Adipocyte (in vitro differentiated cells): Measurements from ENCODE around the gene SLIT3.

Source experiments
- DNase-seq: peaks from one replicate; pipeline ENCODE4 v3.0.0-alpha.2; 2015; ENCODE audit warnings: low read depth
- H3K27me3 ChIP-seq: replicated peaks from 2 replicates; pipeline ENCODE4 v1.7.0; 2013; ENCODE audit warnings: mild to moderate bottlenecking, low read length, moderate library complexity; ENCODE audit not compliant: control insufficient read depth, insufficient read depth
- H3K36me3 ChIP-seq: 2 replicates; pipeline ENCODE4 v1.7.0; 2013; ENCODE audit warnings: low read length, mild to moderate bottlenecking, moderate library complexity; ENCODE audit not compliant: control insufficient read depth, insufficient read depth, severe bottlenecking
- H3K4me1 ChIP-seq: 2 replicates; pipeline ENCODE4 v1.7.0; 2013; ENCODE audit warnings: mild to moderate bottlenecking, low read length, moderate library complexity; ENCODE audit not compliant: control insufficient read depth, insufficient read depth
- H3K4me3 ChIP-seq: 2 replicates; pipeline ENCODE4 v1.7.0; 2013; ENCODE audit warnings: mild to moderate bottlenecking, low read length, moderate library complexity
- H3K9ac ChIP-seq: 2 replicates; pipeline ENCODE4 v1.7.0; 2013; ENCODE audit warnings: mild to moderate bottlenecking, low read length, moderate library complexity
- H3K9me3 ChIP-seq: 2 replicates; pipeline ENCODE4 v1.7.0; 2013; ENCODE audit warnings: mild to moderate bottlenecking, low read length, moderate library complexity; ENCODE audit not compliant: control insufficient read depth

SLIT3 gene

GRCh38 chr5:168987543-168988300, 313.2 kb downstream of the SLIT3 start:
- Histone ChIP-seq H3K4me3 (no peak overlapping the region), H3K9ac (no peak overlapping the region), H3K36me3 (peaks cover 4% of the 10 kb centered on the region), H3K27me3 (no peaks in the 10 kb centered on the region), H3K9me3 (no peaks in the 10 kb centered on the region), H3K4me1 (peaks cover 12% of the 10 kb centered on the region)
- peak; percentile 93 for DNase-seq

GRCh38 chr5:168985454-168985853, 315.5 kb downstream of the SLIT3 start:
- Histone ChIP-seq H3K27me3 (no peaks in the 10 kb centered on the region), H3K9me3 (no peaks in the 10 kb centered on the region), H3K4me3 (no peak overlapping the region), H3K9ac (no peak overlapping the region), H3K36me3 (no peaks in the 10 kb centered on the region), H3K4me1 (peaks cover 14% of the 10 kb centered on the region)
- no peak for DNase-seq

- Histone ChIP-seq H3K36me3 (no peaks in the 10 kb centered on the region), H3K9me3 (no peaks in the 10 kb centered on the region), H3K9ac (no peak overlapping the region), H3K4me3 (no peak overlapping the region), H3K27me3 (no peaks in the 10 kb centered on the region), H3K4me1 (peaks cover 26% of the 10 kb centered on the region)
- DNase-seq, result no peak
Measured at GRCh38 chr5:168984135-168984675, 316.7 kb downstream of the SLIT3 start.

- Histone ChIP-seq H3K4me1 (peaks cover 46% of the 10 kb centered on the region), H3K27me3 (no peaks in the 10 kb centered on the region), H3K4me3 (no peak overlapping the region), H3K36me3 (no peaks in the 10 kb centered on the region), H3K9ac (peak overlapping the region; percentile 27), H3K9me3 (no peaks in the 10 kb centered on the region)
- DNase-seq, result peak; percentile 42
Measured at GRCh38 chr5:168979135-168979534, 321.8 kb downstream of the SLIT3 start.

- H3K9ac ChIP-seq, result no peak overlapping the region
- DNase-seq, result peak; percentile 20
- H3K4me3 ChIP-seq, result no peak overlapping the region
- no peaks in the 10 kb centered on the region for H3K36me3 ChIP-seq
- no peaks in the 10 kb centered on the region for H3K27me3 ChIP-seq
- no peaks in the 10 kb centered on the region for H3K9me3 ChIP-seq
- H3K4me1 ChIP-seq, result peaks cover 53% of the 10 kb centered on the region
Measured at GRCh38 chr5:168978500-168978899, 322.4 kb downstream of the SLIT3 start.

GRCh38 chr5:168978015-168978414, 322.9 kb downstream of the SLIT3 start:
- Histone ChIP-seq H3K36me3 (no peaks in the 10 kb centered on the region), H3K4me3 (no peak overlapping the region), H3K27me3 (no peaks in the 10 kb centered on the region), H3K4me1 (peaks cover 53% of the 10 kb centered on the region), H3K9ac (no peak overlapping the region), H3K9me3 (no peaks in the 10 kb centered on the region)
- peak; percentile 82 for DNase-seq

- Histone ChIP-seq H3K9ac (no peak overlapping the region), H3K27me3 (no peaks in the 10 kb centered on the region), H3K9me3 (no peaks in the 10 kb centered on the region), H3K36me3 (peaks cover 6% of the 10 kb centered on the region), H3K4me3 (no peak overlapping the region), H3K4me1 (peaks cover 53% of the 10 kb centered on the region)
- DNase-seq, result peak; percentile 68
Measured at GRCh38 chr5:168976311-168976970, 324.5 kb downstream of the SLIT3 start.

- Histone ChIP-seq H3K9ac (no peak overlapping the region), H3K36me3 (peaks cover 6% of the 10 kb centered on the region), H3K4me3 (no peak overlapping the region), H3K9me3 (no peaks in the 10 kb centered on the region), H3K27me3 (no peaks in the 10 kb centered on the region), H3K4me1 (peaks cover 50% of the 10 kb centered on the region)
- no peak for DNase-seq
Measured at GRCh38 chr5:168975331-168975730, 325.6 kb downstream of the SLIT3 start.

GRCh38 chr5:168974082-168974481, 326.9 kb downstream of the SLIT3 start:
- Histone ChIP-seq H3K4me1 (peaks cover 38% of the 10 kb centered on the region), H3K9me3 (no peaks in the 10 kb centered on the region), H3K36me3 (peaks cover 6% of the 10 kb centered on the region)

GRCh38 chr5:168972731-168973130, 328.2 kb downstream of the SLIT3 start:
- Histone ChIP-seq H3K4me1 (peaks cover 24% of the 10 kb centered on the region), H3K27me3 (no peaks in the 10 kb centered on the region), H3K9me3 (no peaks in the 10 kb centered on the region), H3K4me3 (no peak overlapping the region), H3K36me3 (peaks cover 6% of the 10 kb centered on the region), H3K9ac (no peak overlapping the region)
- no peak for DNase-seq

More at GRCh38 chr5:168974082-168974481, 326.9 kb downstream of the SLIT3 start:
- Histone ChIP-seq H3K9ac (no peak overlapping the region), H3K4me3 (no peak overlapping the region), H3K27me3 (no peaks in the 10 kb centered on the region)
- DNase-seq, result no peak

GRCh38 chr5:168971100-168971499, 329.8 kb downstream of the SLIT3 start:
- peaks cover 6% of the 10 kb centered on the region for H3K36me3 ChIP-seq
- peaks cover 12% of the 10 kb centered on the region for H3K4me1 ChIP-seq
- DNase-seq, result no peak
- no peaks in the 10 kb centered on the region for H3K9me3 ChIP-seq
- no peak overlapping the region for H3K9ac ChIP-seq
- no peak overlapping the region for H3K4me3 ChIP-seq
- H3K27me3 ChIP-seq, result no peaks in the 10 kb centered on the region
